HG02571 (cell line): ENCODE data around the gene CAMTA2.
"Not testable (repeated sequence)": the region's sequence is repeated elsewhere in the genome, so short reads cannot be mapped to it uniquely, and the experiment has no call there.

Experiments used
- ATAC-seq: cut with Tn5 transposase; IDR thresholded peaks from one replicate; pipeline ENCODE4 v1.9.1; 2021; ENCODE audit warnings: mild to moderate bottlenecking, moderate library complexity; ENCODE audit not compliant: unreplicated experiment

Gene CAMTA2

GRCh38 chr17:4934173-4934979 is 53.1 kb downstream of the CAMTA2 start:
- ATAC-seq: no peak

- no peak for ATAC-seq
Measured at GRCh38 chr17:4933646-4934045, 53.8 kb downstream of the CAMTA2 start.

GRCh38 chr17:4932756-4933155 is 54.7 kb downstream of the CAMTA2 start:
- ATAC-seq: no peak

GRCh38 chr17:4931963-4932362 is 55.5 kb downstream of the CAMTA2 start, which contains the start of gene GP1BA:
Gene GP1BA (plus strand): TSS chr17:4932277. CDS start chr17:4932605, 328 bp downstream.
- no peak for ATAC-seq

- no peak for ATAC-seq
Measured at GRCh38 chr17:4928881-4929280, 58.6 kb downstream of the CAMTA2 start.

GRCh38 chr17:4926577-4927335 is 60.7 kb downstream of the CAMTA2 start:
- not testable (repeated sequence) for ATAC-seq

- no peak for ATAC-seq
Measured at GRCh38 chr17:4921320-4921719, 66.2 kb downstream of the CAMTA2 start.

GRCh38 chr17:4920351-4921048 is 67.0 kb downstream of the CAMTA2 start:
- ATAC-seq: no peak

- no peak for ATAC-seq
Measured at GRCh38 chr17:4919511-4920047, 67.9 kb downstream of the CAMTA2 start.
